Measurements from ENCODE around the gene PSAT1. TPM values are rescaled to one million over a fixed set of nuclear protein-coding genes. Genes with fewer than 3 reads are reported as not detected.

Gene PSAT1
- total RNA-seq, 1 experiment from 2014 or later = 226 TPM

DNA sequence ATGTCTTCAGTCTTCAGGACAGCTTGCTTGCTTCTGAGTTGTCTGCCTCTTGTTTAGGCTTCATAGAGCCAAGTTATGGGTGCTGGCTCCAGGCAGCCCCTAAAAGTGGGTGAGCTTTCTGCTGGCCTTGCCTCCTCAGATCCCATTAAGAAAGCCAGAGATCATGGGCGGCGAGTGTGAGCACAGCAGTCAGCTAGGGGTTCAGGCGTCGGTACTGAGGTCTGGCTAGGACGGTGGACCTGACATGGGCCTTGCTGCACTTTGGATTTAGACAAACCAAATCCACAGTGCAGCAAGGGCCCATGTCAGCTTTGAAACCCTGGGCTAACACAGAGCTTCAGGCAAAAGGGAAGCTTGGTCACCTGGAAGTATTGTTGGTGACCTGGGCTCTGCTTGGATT, 17.6 kb downstream of the PSAT1 start (continued):
- TF ChIP-seq, protein P1, sequence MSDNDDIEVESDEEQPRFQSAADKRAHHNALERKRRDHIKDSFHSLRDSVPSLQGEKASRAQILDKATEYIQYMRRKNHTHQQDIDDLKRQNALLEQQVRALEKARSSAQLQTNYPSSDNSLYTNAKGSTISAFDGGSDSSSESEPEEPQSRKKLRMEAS (IDR thresholded peaks at IDR 0.05) = no peak
- TF ChIP-seq TCF7L2 (IDR thresholded peaks at IDR 0.05; ENCODE audit: borderline replicate concordance, extremely low read depth, insufficient read depth, insufficient read length) (no peak), SRF (IDR thresholded peaks at IDR 0.05; ENCODE audit: low read depth) (no peak), SP1 (IDR thresholded peaks at IDR 0.05; ENCODE audit: low read depth) (no peak)
- TF ChIP-seq, protein P2, sequence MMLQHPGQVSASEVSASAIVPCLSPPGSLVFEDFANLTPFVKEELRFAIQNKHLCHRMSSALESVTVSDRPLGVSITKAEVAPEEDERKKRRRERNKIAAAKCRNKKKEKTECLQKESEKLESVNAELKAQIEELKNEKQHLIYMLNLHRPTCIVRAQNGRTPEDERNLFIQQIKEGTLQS (IDR thresholded peaks at IDR 0.05) = no peak

DNA sequence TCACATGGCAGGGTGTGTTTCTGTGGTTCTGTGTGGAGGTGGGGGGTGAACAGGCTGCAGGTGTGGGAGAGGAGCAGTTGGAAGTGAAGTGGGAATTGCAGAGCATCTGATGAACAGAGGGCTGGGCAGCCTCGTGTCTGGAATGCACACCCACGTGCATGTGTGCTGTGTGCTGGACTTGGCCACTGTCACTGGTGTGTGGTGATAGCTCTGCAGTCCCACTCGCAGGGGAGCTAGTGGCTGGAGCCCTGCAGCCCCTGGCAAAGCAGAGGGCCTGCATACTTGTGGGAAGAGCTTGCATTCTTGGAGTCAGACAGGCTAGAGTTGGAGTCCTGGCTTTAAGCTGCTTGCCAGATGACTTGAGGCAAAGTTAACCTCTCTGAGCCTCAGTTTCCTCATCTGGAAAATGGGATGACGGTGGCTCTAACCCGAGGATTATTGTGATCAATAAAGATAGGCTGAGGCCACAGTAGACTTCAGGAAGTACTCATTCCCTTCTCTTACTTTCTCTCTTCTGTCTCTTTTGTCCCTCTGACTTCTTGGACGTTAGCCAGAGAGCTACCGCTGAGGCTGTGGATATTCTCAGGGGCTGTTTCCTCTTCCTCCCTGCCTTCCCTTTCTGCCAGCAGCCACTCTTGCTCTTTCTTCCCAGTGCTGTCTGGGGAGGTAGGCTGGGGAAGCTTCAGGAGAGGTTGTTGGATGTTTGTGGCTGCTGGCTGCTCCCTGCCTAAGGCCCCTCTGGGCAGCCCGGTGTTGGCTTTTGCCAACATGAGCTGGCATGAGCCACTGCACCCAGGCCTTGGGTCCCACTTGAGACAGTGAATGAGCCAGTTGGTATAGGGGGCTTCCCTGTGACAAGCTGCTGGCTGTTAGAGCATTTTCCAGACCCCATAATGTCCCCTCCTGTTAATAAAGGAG, 18.3 kb downstream of the PSAT1 start:
- ATAC-seq = no peak
- CTCF ChIA-PET = no interaction called here
- H3K79me2 ChIP-seq (ENCODE audit: insufficient read depth, low read length) = 0 out of 2 replicates have a peak, but pooled peaks cover 8% of the 10 kb centered on the region

More for the DNA sequence above, 18.3 kb downstream of the PSAT1 start:
- Histone ChIP-seq H3K4me1 (ENCODE audit: control insufficient read depth in 1 of 2, insufficient read depth in 2 of 2, low read length in 2 of 2) (no peaks in the 10 kb centered on the region), H3K36me3 (ENCODE audit: control insufficient read depth in 1 of 2, insufficient read depth in 2 of 2, low read length in 2 of 2) (peaks cover 23 to 33% of the 10 kb centered on the region in 2 experiments; a peak in 3 of 4 replicates), H3K9me3 (ENCODE audit: control insufficient read depth in 1 of 2, insufficient read depth in 1 of 2, low read depth in 1 of 2, low read length in 2 of 2) (no peaks in the 10 kb centered on the region), H3K4me3 (replicated peaks in 1 of 2; ENCODE audit: low read depth in 1 of 2, low read length in 2 of 2) (no peak overlapping the region), H3K9me2 (ENCODE audit: insufficient read depth) (no peaks in the 10 kb centered on the region), H3K27ac (ENCODE audit: low read depth, low read length) (no peak overlapping the region), H3K4me2 (ENCODE audit: low read length) (no peak overlapping the region), H3K9ac (ENCODE audit: low read length) (no peak overlapping the region), H4K20me1 (ENCODE audit: insufficient read depth) (no peaks in the 10 kb centered on the region), H3K27me3 (ENCODE audit: insufficient read depth, low read length) (no peaks in the 10 kb centered on the region), H2AFZ (ENCODE audit: low read depth, low read length, poor library complexity, severe bottlenecking) (no peak overlapping the region)
- no peak for DNase-seq (ENCODE audit: low read depth, low spot score)
- TF ChIP-seq EZH2 (IDR thresholded peaks at IDR 0.05) = no peak
- no peak for TF ChIP-seq SP1 (IDR thresholded peaks at IDR 0.05; ENCODE audit: low read depth)
- TF ChIP-seq FOSL1 (IDR thresholded peaks at IDR 0.05; ENCODE audit: low read depth) = no peak
- no peak for TF ChIP-seq JUND (IDR thresholded peaks at IDR 0.05)
- TF ChIP-seq POLR2A (IDR thresholded peaks at IDR 0.05; ENCODE audit: borderline replicate concordance, extremely low read depth, insufficient read depth, insufficient read length) = no peak
- no peak for TF ChIP-seq EGR1 (IDR thresholded peaks at IDR 0.05; ENCODE audit: low read depth)
- TF ChIP-seq SIN3A (IDR thresholded peaks at IDR 0.05; ENCODE audit: low read depth) = no peak
- TF ChIP-seq CBX3 (IDR thresholded peaks at IDR 0.05; ENCODE audit: low read depth) = no peak
- no peak for TF ChIP-seq ZFX (IDR thresholded peaks at IDR 0.05)
- TF ChIP-seq, protein P1 (IDR thresholded peaks at IDR 0.05) = no peak
- TF ChIP-seq, protein P3, sequence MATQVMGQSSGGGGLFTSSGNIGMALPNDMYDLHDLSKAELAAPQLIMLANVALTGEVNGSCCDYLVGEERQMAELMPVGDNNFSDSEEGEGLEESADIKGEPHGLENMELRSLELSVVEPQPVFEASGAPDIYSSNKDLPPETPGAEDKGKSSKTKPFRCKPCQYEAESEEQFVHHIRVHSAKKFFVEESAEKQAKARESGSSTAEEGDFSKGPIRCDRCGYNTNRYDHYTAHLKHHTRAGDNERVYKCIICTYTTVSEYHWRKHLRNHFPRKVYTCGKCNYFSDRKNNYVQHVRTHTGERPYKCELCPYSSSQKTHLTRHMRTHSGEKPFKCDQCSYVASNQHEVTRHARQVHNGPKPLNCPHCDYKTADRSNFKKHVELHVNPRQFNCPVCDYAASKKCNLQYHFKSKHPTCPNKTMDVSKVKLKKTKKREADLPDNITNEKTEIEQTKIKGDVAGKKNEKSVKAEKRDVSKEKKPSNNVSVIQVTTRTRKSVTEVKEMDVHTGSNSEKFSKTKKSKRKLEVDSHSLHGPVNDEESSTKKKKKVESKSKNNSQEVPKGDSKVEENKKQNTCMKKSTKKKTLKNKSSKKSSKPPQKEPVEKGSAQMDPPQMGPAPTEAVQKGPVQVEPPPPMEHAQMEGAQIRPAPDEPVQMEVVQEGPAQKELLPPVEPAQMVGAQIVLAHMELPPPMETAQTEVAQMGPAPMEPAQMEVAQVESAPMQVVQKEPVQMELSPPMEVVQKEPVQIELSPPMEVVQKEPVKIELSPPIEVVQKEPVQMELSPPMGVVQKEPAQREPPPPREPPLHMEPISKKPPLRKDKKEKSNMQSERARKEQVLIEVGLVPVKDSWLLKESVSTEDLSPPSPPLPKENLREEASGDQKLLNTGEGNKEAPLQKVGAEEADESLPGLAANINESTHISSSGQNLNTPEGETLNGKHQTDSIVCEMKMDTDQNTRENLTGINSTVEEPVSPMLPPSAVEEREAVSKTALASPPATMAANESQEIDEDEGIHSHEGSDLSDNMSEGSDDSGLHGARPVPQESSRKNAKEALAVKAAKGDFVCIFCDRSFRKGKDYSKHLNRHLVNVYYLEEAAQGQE (IDR thresholded peaks at IDR 0.05; ENCODE audit: low read depth) = no peak
- TF ChIP-seq ELF1 (IDR thresholded peaks at IDR 0.05; ENCODE audit: borderline replicate concordance, low read depth) = no peak
- no peak for TF ChIP-seq POLR2AphosphoS5 (IDR thresholded peaks at IDR 0.05; ENCODE audit: low read depth, low read length)
- TF ChIP-seq RAD21 (IDR thresholded peaks at IDR 0.05; ENCODE audit: low read depth) = no peak
- no peak for TF ChIP-seq TCF7L2 (IDR thresholded peaks at IDR 0.05; ENCODE audit: borderline replicate concordance, extremely low read depth, insufficient read depth, insufficient read length)
- TF ChIP-seq, protein P4, sequence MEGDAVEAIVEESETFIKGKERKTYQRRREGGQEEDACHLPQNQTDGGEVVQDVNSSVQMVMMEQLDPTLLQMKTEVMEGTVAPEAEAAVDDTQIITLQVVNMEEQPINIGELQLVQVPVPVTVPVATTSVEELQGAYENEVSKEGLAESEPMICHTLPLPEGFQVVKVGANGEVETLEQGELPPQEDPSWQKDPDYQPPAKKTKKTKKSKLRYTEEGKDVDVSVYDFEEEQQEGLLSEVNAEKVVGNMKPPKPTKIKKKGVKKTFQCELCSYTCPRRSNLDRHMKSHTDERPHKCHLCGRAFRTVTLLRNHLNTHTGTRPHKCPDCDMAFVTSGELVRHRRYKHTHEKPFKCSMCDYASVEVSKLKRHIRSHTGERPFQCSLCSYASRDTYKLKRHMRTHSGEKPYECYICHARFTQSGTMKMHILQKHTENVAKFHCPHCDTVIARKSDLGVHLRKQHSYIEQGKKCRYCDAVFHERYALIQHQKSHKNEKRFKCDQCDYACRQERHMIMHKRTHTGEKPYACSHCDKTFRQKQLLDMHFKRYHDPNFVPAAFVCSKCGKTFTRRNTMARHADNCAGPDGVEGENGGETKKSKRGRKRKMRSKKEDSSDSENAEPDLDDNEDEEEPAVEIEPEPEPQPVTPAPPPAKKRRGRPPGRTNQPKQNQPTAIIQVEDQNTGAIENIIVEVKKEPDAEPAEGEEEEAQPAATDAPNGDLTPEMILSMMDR (IDR thresholded peaks at IDR 0.05 in 2 of 3, conservative IDR thresholded peaks at IDR 0.05 in 1 of 3; ENCODE audit: borderline replicate concordance in 1 of 3, insufficient read depth in 1 of 3, low read depth in 2 of 3, low read length in 2 of 3) = no peak
- intact Hi-C loops (cut with micrococcal nuclease) = no loop called here
- ChIA-PET RAD21 (ENCODE audit: low non-redundant PET in 1 of 2, low total read pairs in 2 of 2, uncharacterized antibody in 2 of 2, unreplicated experiment in 2 of 2) (no interaction called here), POLR2A (interaction anchor here (1.8 kb wide), 1 partner anchor 18 kb away, joined by 6 read pairs; the partner anchor contains the start of gene PSAT1)
- BruUV-seq (replicated peaks) = no TSS peak

Measured in HCT116 (cell line).